Dedifferentiated amniotic fluid mesenchymal stem cell (primary cell): ENCODE measurements around the gene BAG2.

Experiments
- DNase-seq: peaks from one replicate; pipeline ENCODE4 v3.0.0-alpha.2; 2016; ENCODE audit errors: extremely low spot score

BAG2 gene

DNA sequence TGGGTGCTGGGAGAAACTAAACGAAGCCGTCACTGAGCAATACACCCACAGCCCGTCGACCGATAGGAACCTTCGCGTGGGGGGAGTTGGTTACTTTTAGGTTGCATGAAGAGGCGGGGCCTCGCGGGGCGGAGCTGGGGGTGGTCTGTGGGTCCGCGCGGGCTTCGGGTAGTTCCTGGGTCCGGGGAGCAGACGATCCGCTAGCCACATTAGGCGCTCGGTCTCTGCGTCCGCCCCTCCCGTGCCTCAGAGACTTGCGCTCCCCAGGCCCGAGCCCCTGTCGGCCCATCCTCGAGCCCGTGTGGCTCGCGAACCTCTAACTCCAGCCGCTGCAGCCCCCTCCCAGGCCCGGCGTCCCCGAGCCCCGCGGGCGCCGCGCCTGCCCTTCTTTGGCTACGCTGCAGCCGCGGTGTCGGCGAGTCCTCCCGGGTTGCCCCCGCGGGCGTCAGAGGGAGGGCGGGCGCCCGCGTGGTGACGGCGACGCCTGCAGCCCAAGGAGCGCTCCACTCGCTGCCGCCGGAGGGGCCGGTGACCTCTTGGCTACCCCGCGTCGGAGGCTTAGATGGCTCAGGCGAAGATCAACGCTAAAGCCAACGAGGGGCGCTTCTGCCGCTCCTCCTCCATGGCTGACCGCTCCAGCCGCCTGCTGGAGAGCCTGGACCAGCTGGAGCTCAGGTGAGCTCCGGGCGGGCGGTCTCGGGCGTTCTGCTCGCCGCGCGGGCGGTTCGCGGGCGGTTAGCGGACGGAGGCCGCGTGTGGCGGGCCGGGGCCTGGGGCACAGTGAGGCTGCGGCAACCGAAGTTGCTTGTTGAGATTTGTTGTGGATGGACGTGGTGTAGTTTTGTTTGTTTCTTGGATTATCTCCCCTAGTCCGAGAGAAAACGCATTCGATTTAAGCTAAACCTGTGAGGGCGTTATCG is at the start of gene BAG2:
TSS of gene BAG2 (plus strand) at position 191 of the 920 bp plus-strand sequence. CDS start at position 563, 372 bp downstream.
- DNase-seq = peak; percentile 73

DNA sequence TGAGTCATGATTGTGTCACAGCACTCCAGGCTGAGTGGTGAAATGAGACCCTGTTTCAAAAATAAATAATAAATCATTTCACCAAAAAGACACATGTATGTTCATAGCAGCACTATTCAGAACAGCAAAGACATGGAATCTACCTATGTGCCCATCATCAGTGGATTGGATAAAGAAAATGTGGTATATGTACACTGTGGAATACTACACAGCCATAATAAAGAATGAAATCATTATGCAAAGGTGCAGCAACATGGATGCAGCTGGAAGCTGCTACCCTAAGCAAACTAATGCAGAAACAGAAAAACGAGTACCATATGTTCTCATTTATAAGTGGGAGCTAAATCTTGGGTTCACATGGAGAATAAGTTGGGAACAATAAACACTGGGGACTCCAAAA is 49.0 kb upstream of the BAG2 start:
- DNase-seq = no peak

DNA sequence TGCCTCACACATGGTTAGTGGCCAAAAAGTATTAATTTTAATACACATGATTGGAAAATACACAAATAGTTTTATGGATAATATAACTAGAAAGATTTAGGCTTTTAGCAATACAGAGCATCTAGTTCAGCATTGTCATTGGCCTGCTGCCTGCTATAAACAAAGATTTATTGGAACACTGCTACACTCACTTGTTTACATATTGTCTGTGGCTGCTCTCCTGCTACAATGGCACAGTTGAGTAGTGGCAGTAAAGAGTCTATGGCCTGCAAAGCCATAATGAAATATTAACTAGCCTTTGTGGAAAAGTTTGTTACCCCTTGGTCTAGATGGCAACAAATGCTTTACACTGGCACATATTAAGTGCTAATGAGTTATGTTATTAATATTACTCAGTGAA is 44.4 kb upstream of the BAG2 start:
- DNase-seq = no peak

DNA sequence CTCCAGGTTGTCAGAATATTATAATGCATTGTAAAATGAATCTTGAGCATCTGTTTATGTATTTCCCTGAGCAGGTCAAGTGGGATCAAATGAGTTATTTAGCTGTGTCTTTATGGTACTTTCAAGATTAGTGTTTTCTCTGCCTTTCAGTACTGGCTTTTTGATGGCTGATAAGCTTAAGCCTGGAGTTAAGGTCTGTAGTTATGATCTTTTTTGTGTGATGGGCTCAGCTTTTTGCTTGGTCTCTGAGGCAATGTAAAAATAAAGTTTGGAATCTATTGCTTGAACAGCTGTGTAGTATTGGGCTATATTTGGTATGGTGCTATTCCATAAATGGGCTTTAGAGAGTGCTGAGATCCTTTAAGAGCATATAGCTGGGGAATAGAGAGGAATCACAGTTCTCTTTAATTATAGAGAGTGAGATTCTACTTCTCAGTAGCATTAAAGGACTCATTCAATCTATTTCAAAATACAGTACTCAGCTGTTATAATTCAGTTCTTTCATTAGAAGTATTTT is 41.4 kb upstream of the BAG2 start:
- DNase-seq = no peak

DNA sequence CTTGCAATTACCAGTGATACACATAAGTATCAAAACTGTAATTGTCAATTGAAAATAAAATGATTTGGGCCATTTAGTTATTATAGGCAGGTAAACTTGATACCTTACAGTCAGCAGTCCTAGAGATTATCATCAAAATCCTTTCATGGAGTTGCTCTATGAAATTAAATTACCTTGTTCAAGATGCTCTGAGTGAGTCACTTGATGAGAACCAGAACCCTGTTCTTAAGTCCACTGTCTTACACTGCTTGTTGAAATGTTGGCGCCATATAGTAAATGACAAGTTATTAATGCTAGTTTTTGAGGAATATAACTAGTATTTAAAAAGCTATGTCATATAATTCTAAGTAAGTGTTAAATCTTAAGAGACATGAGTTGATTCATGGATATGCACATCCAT is 37.2 kb upstream of the BAG2 start:
- DNase-seq = no peak

DNA sequence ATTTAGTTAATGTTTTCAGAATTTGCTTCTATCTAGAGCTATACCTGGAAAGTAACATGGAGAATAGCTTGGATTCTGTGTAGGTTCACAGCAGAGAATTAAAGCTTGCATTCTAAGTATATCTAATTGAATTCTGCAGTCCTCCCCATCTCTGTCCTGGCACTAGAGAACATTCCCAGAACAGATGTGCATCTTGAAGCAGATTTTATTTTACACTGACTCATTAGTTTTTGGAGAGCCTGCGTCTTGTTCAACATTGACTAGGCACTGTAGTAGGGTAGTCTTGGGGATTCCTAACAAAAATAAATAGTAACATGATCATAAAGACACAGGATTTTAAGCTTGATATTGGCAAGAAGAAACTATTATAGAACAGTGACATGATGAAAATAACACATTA is 36.2 kb upstream of the BAG2 start:
- DNase-seq = no peak

DNA sequence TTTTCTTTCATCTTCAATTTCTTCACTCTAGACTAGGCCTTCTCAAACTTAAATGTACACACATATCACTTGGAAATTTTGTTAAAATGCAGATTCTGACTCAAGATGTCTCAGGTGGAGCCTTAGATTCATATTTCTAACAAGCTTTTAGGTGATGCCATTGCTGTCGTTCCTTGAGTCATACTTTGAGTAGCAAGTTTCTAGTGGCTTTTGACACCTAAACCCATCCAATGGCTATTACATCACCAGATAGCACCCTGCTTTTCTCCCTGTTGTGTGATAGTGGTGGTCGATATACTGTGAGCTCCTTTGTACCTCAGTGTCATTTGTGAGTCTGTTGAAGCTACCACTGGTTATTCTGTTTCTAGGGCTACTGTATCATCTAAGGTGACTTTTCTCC is 34.8 kb upstream of the BAG2 start:
- DNase-seq = no peak

DNA sequence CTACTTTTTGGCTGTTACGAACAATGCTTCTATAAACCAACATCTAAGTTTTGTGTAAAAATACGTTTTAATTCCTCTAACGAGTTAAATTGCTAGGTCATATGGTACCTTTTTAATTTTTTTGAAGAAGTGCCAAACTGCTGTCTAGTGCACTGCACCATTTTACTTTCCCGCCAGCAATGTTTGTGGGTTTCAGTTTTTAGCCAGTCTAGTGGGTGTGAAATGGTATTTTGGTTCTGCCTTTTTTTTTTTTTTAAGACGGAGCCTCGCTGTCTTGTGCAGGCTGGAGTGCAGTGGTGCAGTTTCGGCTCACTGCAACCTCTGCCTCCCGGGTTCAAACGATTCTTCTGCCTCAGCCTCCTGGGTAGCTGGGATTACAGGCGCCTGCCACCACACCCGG is 34.1 kb upstream of the BAG2 start:
- DNase-seq = no peak

DNA sequence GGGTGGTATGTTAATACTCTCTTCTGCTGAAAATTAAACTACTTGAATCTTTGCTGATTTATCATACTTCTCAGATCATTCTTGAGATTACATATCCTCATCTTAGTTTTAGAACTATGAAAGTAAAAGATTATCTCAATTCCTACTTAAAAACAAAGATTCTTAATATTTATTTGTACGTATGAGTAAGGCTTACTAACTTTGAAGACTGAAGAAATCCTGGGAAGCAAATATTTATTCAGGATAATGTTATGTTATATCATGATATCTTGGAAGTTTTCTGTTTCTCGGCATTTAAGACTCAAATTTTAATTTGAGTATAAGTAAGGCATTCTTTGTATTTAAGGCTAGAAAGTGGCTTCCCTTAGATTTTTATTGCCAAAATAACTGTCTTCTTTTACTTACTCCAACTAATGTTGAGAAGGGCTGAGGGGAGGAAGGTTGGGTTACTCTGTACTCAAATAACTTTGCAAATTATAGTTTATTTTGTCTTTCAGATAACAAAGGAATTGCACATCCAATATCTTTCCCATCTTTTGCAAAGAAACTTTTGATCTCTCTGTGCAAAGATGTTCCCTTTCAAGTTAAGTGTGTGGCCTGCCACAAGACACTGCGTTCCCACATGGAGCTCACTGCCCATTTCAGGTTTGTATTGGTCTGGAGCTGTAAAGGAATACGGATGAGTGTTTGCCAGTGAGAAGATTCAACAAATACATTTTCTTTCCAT is 30.5 kb upstream of the BAG2 start:
- DNase-seq = no peak

DNA sequence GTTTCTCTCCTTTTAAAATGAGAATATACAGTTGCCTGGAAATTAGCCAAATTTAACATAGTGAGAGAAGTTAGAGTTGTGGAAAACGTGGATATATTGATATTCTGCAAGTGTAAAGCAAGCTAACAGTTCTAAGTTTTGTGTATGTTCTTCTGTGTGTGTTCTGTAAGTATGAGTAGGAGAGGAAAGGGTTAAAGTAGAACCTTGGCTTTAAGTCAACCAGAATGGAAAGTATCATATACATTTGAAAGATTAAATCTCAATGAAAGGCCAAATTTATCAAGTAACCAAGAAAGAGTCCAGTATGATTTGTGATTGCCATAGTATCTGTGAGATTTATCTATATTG is 30.0 kb upstream of the BAG2 start:
- DNase-seq = no peak

DNA sequence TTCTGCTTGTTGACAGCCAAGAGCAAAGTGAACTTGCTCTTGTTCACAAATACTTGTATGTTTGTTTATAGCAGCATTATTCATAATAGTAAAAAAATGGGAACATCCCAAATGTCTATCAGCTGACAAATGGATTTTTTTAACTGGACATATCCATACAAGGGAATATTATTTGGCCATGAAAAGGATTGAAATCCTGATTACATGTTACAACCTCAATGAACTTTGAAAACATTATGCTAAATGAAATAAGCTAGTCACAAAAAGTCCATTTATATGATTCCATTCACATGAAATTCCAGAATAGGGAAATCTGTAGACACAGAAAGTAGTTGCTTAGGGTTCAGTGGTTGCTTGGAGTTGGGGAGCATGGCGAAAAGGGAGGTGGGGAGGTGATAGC is 28.4 kb upstream of the BAG2 start:
- DNase-seq = no peak

DNA sequence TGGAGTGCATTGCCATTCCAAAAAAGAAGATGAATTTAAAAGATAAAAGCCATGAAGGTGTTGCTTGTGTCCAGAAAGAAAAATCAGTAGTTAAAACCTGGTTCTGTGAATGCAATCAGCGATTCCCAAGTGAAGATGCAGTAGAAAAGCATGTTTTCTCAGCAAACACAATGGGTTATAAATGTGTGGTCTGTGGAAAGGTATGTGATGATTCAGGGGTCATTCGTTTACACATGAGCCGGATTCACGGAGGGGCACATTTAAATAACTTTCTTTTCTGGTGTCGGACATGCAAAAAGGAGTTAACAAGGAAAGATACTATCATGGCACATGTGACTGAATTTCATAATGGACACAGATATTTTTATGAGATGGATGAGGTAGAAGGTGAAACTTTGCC is 24.7 kb upstream of the BAG2 start:
- DNase-seq = no peak

DNA sequence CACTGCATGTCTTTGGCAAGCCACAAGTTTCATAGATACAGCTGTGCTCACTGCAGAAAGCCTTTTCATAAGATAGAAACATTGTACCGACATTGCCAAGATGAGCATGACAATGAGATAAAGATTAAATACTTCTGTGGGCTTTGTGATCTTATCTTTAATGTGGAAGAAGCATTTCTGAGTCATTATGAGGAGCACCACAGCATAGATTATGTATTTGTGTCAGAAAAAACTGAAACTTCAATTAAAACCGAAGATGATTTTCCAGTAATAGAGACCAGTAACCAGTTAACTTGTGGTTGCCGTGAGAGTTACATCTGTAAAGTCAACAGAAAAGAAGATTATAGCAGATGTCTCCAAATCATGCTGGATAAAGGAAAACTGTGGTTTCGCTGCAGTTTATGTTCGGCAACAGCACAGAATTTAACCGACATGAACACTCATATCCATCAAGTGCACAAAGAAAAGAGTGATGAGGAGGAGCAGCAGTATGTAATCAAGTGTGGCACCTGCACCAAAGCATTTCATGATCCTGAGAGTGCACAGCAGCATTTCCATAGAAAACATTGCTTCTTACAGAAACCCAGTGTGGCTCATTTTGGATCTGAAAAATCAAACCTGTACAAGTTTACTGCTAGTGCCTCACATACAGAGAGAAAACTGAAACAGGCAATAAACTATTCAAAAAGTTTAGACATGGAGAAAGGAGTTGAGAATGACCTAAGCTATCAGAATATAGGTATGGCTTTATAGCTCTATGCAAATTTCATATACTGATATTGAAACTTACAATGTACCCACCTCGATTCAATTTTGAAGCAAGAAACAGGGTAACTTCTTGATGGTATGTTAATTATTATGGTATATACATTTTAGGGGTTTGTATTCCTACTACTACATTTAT is 23.9 kb upstream of the BAG2 start:
- no peak for DNase-seq

DNA sequence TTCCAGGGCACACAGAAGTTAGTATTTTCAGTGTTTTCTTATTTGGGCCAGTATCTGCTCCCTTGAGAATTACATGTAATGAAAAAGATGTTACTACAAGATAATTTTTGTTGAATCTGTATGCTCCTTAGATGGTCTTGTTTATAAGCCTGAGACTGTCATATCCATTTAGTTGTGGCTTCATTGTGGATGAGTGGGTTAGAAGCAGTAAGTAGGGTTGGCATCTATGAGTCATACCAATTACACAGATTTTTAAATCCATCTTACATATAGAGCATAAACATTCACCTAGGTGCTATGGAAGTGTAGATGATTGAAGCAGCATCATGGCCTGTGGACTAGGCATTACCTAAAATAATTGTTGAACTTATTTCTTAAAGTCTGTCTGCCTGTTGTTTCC is 13.5 kb upstream of the BAG2 start:
- DNase-seq = no peak

DNA sequence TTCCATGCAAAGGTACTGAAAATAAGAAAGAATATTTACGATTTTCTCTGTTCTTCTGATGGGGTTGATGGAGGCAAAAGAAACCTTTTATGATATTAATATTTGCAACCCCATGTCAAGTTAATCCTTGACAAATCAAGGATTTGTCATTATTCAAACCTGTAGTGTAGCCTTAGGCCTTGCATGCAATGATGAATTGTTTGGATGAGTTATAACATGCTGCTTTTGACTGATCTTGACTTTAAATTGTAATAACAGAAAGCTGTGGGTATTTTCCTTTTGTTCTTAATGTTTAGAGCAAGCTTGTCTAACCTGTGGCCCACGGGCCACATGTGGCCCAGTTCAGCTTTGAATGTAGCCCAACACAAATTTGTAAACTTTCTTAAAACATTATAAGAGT is 13.0 kb upstream of the BAG2 start:
- DNase-seq = no peak

DNA sequence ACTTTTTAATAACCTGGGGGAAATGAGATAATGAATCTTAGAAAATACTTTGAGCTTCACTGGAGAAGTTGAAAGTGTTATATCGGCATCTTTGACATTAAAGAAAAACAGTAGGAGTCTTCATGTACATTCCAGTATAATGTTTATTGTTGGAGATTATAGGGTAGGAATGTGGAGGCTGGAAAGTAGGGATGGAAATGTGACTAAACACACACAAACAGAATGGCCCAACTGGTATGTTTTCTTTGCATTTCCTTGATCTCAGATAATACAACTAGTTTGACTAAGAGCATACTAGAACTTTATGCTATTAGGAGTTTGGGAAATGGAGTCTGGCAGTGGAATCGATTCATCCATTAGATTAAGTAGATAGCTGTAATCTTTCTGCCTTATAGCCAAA is 10.1 kb upstream of the BAG2 start:
- DNase-seq = no peak

DNA sequence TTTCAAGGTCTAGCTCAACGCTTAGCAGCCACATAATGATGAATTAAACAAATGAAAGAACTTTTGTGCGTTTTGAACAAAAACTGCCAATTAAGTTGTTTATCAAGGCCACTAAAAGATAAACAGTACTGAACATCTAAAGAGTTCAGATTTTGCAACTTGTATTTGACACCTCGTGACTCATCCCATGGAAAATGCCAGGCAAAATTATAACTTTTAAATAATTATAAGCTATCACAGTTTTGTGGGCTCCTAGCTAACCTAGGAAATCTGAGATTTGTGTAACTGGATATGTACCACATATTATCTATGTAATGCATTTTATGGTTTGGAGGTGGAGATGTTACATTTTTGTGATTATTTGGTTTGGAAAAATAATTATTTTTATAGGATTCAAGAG is 9.6 kb upstream of the BAG2 start:
- no peak for DNase-seq

DNA sequence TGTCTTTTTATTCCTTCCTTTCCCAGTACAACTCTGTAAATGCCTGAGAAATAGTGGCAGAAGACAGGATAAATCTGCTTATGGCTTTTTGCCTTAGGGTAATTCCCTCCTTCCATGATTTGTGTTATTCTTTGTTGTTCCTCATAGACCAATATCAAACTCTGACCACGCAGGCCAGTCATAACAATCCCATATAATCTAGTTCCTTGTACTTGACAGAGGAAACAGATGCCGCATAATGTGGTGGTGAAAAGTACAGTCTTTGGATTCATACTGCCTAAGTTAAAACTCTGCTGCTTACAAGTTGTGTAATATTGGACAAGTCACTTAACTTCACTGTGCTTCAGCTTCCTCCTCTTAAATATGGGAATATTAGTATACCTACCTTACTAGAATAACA is 8.2 kb upstream of the BAG2 start:
- no peak for DNase-seq

DNA sequence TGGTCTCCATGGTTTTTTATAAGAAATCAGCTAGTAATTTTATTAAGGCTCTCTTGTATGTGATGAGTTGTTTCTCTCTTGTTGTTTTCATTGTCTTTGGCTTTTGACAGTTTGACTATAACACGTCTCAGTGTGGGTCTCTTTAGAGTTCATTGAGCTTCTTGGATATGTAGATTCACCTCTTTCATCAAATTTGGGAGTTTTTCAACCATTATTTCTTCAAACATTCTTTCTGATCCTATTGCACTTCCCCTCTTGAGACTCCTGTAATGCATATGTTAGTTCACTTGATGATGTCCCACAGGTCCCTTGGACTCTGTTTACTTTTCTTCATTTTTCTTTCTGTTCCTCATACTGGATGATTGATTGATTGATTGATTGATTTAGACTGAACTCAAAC is 7.0 kb upstream of the BAG2 start:
- no peak for DNase-seq

DNA sequence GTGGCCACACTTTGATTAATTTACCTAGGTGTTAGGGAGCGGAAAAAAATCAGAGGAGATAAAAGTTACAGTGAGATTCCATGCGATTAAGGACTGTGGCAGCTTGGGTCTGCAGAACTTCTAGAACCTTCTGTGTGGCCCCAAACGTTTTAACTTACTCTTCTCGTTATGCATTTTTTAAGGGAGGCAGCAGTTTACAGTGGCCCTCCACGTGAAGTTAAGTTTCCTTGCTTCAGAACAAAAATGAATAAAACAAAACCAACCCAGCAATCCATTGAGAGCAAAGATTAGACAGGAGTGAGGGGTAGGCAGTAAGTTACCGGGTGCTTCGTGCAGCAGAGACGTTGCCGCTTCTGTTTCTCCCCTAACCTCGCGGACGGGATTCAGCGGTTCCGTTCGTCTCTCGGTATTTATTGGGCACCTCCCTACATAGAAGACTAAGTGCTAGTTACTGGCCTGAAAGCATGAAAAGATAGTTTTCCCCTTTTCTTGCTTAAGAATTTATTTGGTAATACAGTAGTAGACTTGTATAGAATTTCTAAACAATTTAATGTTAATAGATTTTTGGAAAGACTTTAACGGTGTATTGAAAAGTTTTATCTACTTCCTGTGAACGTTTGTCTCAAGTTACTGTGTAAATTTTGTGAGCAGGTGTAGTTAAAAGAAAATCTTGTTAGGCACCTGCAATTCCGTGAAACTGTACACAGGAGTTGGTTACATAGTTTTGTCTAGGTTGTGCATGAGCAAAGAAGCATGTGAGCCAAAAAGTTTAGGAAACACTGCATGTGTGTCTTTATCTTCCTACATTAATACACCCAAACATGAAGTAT is 1.1 kb downstream of the BAG2 start:
- no peak for DNase-seq

DNA sequence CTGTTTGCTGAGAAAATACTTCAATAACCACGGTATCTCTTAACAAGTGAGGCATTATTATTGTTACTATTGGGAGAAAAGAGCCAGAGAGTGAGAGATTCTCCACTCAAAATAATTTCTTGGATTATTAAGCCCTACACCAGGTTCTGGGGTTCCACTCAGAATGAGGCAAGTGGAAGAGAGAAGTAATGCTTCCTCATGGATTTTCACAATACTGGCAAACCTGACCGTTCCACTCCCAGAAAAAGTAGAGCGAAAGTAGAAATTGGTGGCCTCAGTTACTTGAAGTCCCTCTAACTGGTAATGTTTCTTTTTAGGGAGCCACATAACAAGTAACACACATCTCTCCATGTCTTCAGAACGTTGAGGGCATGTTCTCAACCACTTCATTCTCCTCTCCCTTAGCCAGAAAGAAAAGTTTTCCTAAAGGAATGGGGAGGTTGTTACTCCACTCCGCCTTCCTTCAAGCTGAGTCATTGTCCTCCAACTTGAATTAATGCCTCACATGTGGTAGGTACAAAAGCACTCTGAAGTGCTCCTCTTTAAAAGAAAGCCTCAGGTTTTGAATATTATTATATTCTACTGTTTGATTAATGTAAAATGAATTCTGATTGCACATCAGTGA is 1.9 kb downstream of the BAG2 start:
- DNase-seq = peak; percentile 56
